ENCODE data around the gene EHBP1. TPM values are rescaled to one million over a fixed set of nuclear protein-coding genes. Genes with fewer than 3 reads are reported as not detected.

Gene EHBP1
- total RNA-seq, 5 donors from 2014 or later (not counting 1 experiment from before 2014, with no cell fraction given), result 22.1 to 28.7 (median 26.1) TPM

GRCh38 chr2:62662131-62662530, 43.4 kb upstream of the EHBP1 start:
- CTCF ChIA-PET, result no interaction called here
- WGBS (ENCODE audit: insufficient coverage), result no CpG with 5 or more reads among the region's 2 CpGs
- DNase-seq, result no peak
- no peak overlapping the region for H3K4me3 Mint-ChIP-seq
- Histone ChIP-seq H3K36me3 (ENCODE audit: control insufficient read depth in 2 of 2, extremely low read depth in 1 of 2, insufficient read depth in 1 of 2, low read length in 1 of 2) (no peaks in the 10 kb centered on the region), H3K4me3 (ENCODE audit: control insufficient read depth in 1 of 2, extremely low read depth in 1 of 2, low read length in 1 of 2) (no peak overlapping the region), H3K27ac (ENCODE audit: low read length) (no peak overlapping the region), H3K4me1 (ENCODE audit: control insufficient read depth in 1 of 2, extremely low read depth in 1 of 2, insufficient read depth in 2 of 2, low read length in 2 of 2) (no peaks in the 10 kb centered on the region), H3K27me3 (replicated peaks in 1 of 2; ENCODE audit: control insufficient read depth in 2 of 2, extremely low read depth in 1 of 2, insufficient read depth in 2 of 2, low read length in 1 of 2) (no peaks in the 10 kb centered on the region), H3K9me3 (no peaks in the 10 kb centered on the region)
- POLR2A ChIA-PET, result no interaction called here
- no peaks in the 10 kb centered on the region for H3K36me3 Mint-ChIP-seq
- no peak for ATAC-seq (replicated peaks in 1 of 4)
- peaks cover 0 to 1% of the 10 kb centered on the region in 2 donors for H3K27me3 Mint-ChIP-seq
- H3K27ac Mint-ChIP-seq, result no peak overlapping the region
- H3K9me3 Mint-ChIP-seq, result no peaks in the 10 kb centered on the region
- peaks cover 0 to 4% (median 4%) of the 10 kb centered on the region in 3 donors for H3K4me1 Mint-ChIP-seq

- no peaks in the 10 kb centered on the region for H3K9me3 Mint-ChIP-seq
- DNase-seq (no peak), ATAC-seq (replicated peaks in 1 of 4) (no peak)
- Histone ChIP-seq H3K4me3 (ENCODE audit: control insufficient read depth in 1 of 2, extremely low read depth in 1 of 2, low read length in 1 of 2) (no peak overlapping the region), H3K27ac (ENCODE audit: low read length) (no peak overlapping the region), H3K27me3 (replicated peaks in 1 of 2; ENCODE audit: control insufficient read depth in 2 of 2, extremely low read depth in 1 of 2, insufficient read depth in 2 of 2, low read length in 1 of 2) (no peaks in the 10 kb centered on the region), H3K36me3 (ENCODE audit: control insufficient read depth in 2 of 2, extremely low read depth in 1 of 2, insufficient read depth in 1 of 2, low read length in 1 of 2) (no peaks in the 10 kb centered on the region), H3K9me3 (no peaks in the 10 kb centered on the region), H3K4me1 (ENCODE audit: control insufficient read depth in 1 of 2, extremely low read depth in 1 of 2, insufficient read depth in 2 of 2, low read length in 2 of 2) (no peaks in the 10 kb centered on the region)
- H3K27ac Mint-ChIP-seq, result no peak overlapping the region
- ChIA-PET POLR2A (no interaction called here), CTCF (no interaction called here)
- no peaks in the 10 kb centered on the region for H3K36me3 Mint-ChIP-seq
- no peak overlapping the region for H3K4me3 Mint-ChIP-seq
- H3K27me3 Mint-ChIP-seq, result peaks cover 0 to 1% of the 10 kb centered on the region in 2 donors
- peaks cover 0 to 4% (median 4%) of the 10 kb centered on the region in 3 donors for H3K4me1 Mint-ChIP-seq
- WGBS (ENCODE audit: insufficient coverage), result 93% methylated on average over 2 of the region's 2 CpGs
Measured at GRCh38 chr2:62662554-62662953, 43.0 kb upstream of the EHBP1 start.

GRCh38 chr2:62663411-62663810, 42.1 kb upstream of the EHBP1 start:
- Mint-ChIP-seq H3K36me3 (no peaks in the 10 kb centered on the region), H3K27ac (no peak overlapping the region)

GRCh38 chr2:62663920-62664795, 41.4 kb upstream of the EHBP1 start:
- POLR2A ChIA-PET, result no interaction called here
- H3K9me3 ChIP-seq, result no peaks in the 10 kb centered on the region
- no peak overlapping the region for H3K27ac ChIP-seq (ENCODE audit: low read length)
- Mint-ChIP-seq H3K4me1 (peaks cover 0 to 4% (median 4%) of the 10 kb centered on the region in 3 donors), H3K36me3 (no peaks in the 10 kb centered on the region), H3K27me3 (peaks cover 0 to 3% of the 10 kb centered on the region in 2 donors), H3K4me3 (no peak overlapping the region), H3K9me3 (no peaks in the 10 kb centered on the region), H3K27ac (no peak overlapping the region)
- ATAC-seq (replicated peaks in 1 of 4) (no peak), DNase-seq (no peak)
- H3K36me3 ChIP-seq (ENCODE audit: control insufficient read depth in 2 of 2, extremely low read depth in 1 of 2, insufficient read depth in 1 of 2, low read length in 1 of 2), result no peaks in the 10 kb centered on the region
- no peak overlapping the region for H3K4me3 ChIP-seq (ENCODE audit: control insufficient read depth in 1 of 2, extremely low read depth in 1 of 2, low read length in 1 of 2)
- H3K27me3 ChIP-seq (replicated peaks in 1 of 2; ENCODE audit: control insufficient read depth in 2 of 2, extremely low read depth in 1 of 2, insufficient read depth in 2 of 2, low read length in 1 of 2), result no peaks in the 10 kb centered on the region
- no peaks in the 10 kb centered on the region for H3K4me1 ChIP-seq (ENCODE audit: control insufficient read depth in 1 of 2, extremely low read depth in 1 of 2, insufficient read depth in 2 of 2, low read length in 2 of 2)
- CTCF ChIA-PET, result interaction anchor here in 1 of 2 donors (1.1 kb wide), 1 partner anchor 207 kb away, joined by 4 read pairs; no protein-coding TSS in a partner anchor

More at GRCh38 chr2:62663411-62663810, 42.1 kb upstream of the EHBP1 start:
- no peak for ATAC-seq (replicated peaks in 1 of 4)
- H3K36me3 ChIP-seq (ENCODE audit: control insufficient read depth in 2 of 2, extremely low read depth in 1 of 2, insufficient read depth in 1 of 2, low read length in 1 of 2), result no peaks in the 10 kb centered on the region
- Mint-ChIP-seq H3K4me3 (no peak overlapping the region), H3K4me1 (peaks cover 0 to 4% (median 4%) of the 10 kb centered on the region in 3 donors), H3K9me3 (no peaks in the 10 kb centered on the region), H3K27me3 (peaks cover 0 to 1% of the 10 kb centered on the region in 2 donors)
- DNase-seq, result no peak
- no peaks in the 10 kb centered on the region for H3K27me3 ChIP-seq (replicated peaks in 1 of 2; ENCODE audit: control insufficient read depth in 2 of 2, extremely low read depth in 1 of 2, insufficient read depth in 2 of 2, low read length in 1 of 2)
- CTCF ChIA-PET, result no interaction called here
- H3K4me3 ChIP-seq (ENCODE audit: control insufficient read depth in 1 of 2, extremely low read depth in 1 of 2, low read length in 1 of 2), result no peak overlapping the region
- H3K27ac ChIP-seq (ENCODE audit: low read length), result no peak overlapping the region
- no peaks in the 10 kb centered on the region for H3K4me1 ChIP-seq (ENCODE audit: control insufficient read depth in 1 of 2, extremely low read depth in 1 of 2, insufficient read depth in 2 of 2, low read length in 2 of 2)
- H3K9me3 ChIP-seq, result no peaks in the 10 kb centered on the region
- POLR2A ChIA-PET, result no interaction called here

- no peak for ATAC-seq (replicated peaks in 1 of 4)
- H3K4me3 Mint-ChIP-seq, result no peak overlapping the region
- Histone ChIP-seq H3K4me3 (ENCODE audit: control insufficient read depth in 1 of 2, extremely low read depth in 1 of 2, low read length in 1 of 2) (no peak overlapping the region), H3K36me3 (ENCODE audit: control insufficient read depth in 2 of 2, extremely low read depth in 1 of 2, insufficient read depth in 1 of 2, low read length in 1 of 2) (no peaks in the 10 kb centered on the region), H3K27ac (ENCODE audit: low read length) (no peak overlapping the region), H3K27me3 (replicated peaks in 1 of 2; ENCODE audit: control insufficient read depth in 2 of 2, extremely low read depth in 1 of 2, insufficient read depth in 2 of 2, low read length in 1 of 2) (no peaks in the 10 kb centered on the region), H3K4me1 (ENCODE audit: control insufficient read depth in 1 of 2, extremely low read depth in 1 of 2, insufficient read depth in 2 of 2, low read length in 2 of 2) (no peaks in the 10 kb centered on the region), H3K9me3 (no peaks in the 10 kb centered on the region)
- no peaks in the 10 kb centered on the region for H3K36me3 Mint-ChIP-seq
- ChIA-PET CTCF (no interaction called here), POLR2A (no interaction called here)
- H3K4me1 Mint-ChIP-seq, result peaks cover 0 to 2% (median 0%) of the 10 kb centered on the region in 3 donors
- no peak for DNase-seq
- H3K27me3 Mint-ChIP-seq, result peaks cover 0 to 3% of the 10 kb centered on the region in 2 donors
- H3K9me3 Mint-ChIP-seq, result no peaks in the 10 kb centered on the region
- no peak overlapping the region for H3K27ac Mint-ChIP-seq
- no CpG with 5 or more reads among the region's 1 CpG for WGBS (ENCODE audit: insufficient coverage)
Measured at GRCh38 chr2:62665446-62665845, 40.1 kb upstream of the EHBP1 start.

GRCh38 chr2:62669180-62669579, 36.3 kb upstream of the EHBP1 start:
- Histone ChIP-seq H3K9me3 (no peaks in the 10 kb centered on the region), H3K36me3 (ENCODE audit: control insufficient read depth in 2 of 2, extremely low read depth in 1 of 2, insufficient read depth in 1 of 2, low read length in 1 of 2) (no peaks in the 10 kb centered on the region), H3K27me3 (replicated peaks in 1 of 2; ENCODE audit: control insufficient read depth in 2 of 2, extremely low read depth in 1 of 2, insufficient read depth in 2 of 2, low read length in 1 of 2) (no peaks in the 10 kb centered on the region), H3K4me3 (ENCODE audit: control insufficient read depth in 1 of 2, extremely low read depth in 1 of 2, low read length in 1 of 2) (no peak overlapping the region), H3K4me1 (ENCODE audit: control insufficient read depth in 1 of 2, extremely low read depth in 1 of 2, insufficient read depth in 2 of 2, low read length in 2 of 2) (no peaks in the 10 kb centered on the region), H3K27ac (ENCODE audit: low read length) (no peak overlapping the region)
- Mint-ChIP-seq H3K36me3 (no peaks in the 10 kb centered on the region), H3K27ac (no peak overlapping the region), H3K27me3 (peaks cover 0 to 3% of the 10 kb centered on the region in 2 donors), H3K9me3 (no peaks in the 10 kb centered on the region), H3K4me1 (no peaks in the 10 kb centered on the region), H3K4me3 (no peak overlapping the region)
- POLR2A ChIA-PET, result no interaction called here
- DNase-seq (no peak), ATAC-seq (replicated peaks in 1 of 4) (no peak)
- CTCF ChIA-PET, result no interaction called here
- WGBS (ENCODE audit: insufficient coverage), result 89% methylated on average over 4 of the region's 5 CpGs

Data from T-cell (primary cell).